ENCODE measurements around the gene PCDHGA11. TPM values are rescaled to one million over a fixed set of nuclear protein-coding genes. Genes with fewer than 3 reads are reported as not detected.
"Not testable (repeated sequence)": the region's sequence is repeated elsewhere in the genome, so short reads cannot be mapped to it uniquely, and the experiment has no call there.

PCDHGA11 gene
- 21.7 and 25.3 TPM in 2 replicates for total RNA-seq (2014; rRNA removed; shearing (Covaris generic))
- 15.3 and 18.1 TPM in 2 replicates for polyA plus RNA-seq (2016; fragmentation: Nextera tagmentation; extraction: Ambion mirVana)

GRCh38 chr5:141420855-141421488 lies at the start of gene PCDHGA11:
PCDHGA11 (plus strand) TSS chr5:141421051; CDS start chr5:141421228, 177 bp downstream.
- peak within 1 kb of the TSS; percentile 65 for H3K27ac ChIP-seq
- peak within 1 kb of the TSS; percentile 79 for H3K4me2 ChIP-seq (ENCODE audit: unreplicated experiment)
- peak; percentile 88 for DNase-seq
- H3K4me3 ChIP-seq: peak within 1 kb of the TSS; percentile 80
- peak within 1 kb of the TSS; percentile 77 for H3K9ac ChIP-seq
- no peaks in the 10 kb centered on the region for H3K27me3 ChIP-seq (replicated peaks; ENCODE audit: insufficient read depth)
- in situ Hi-C loops (cut with MboI): no loop called here
- H3K4me1 ChIP-seq (ENCODE audit: insufficient read depth): peaks cover 20% of the 10 kb centered on the region; the same call in 1 of the 2 replicates
- H3F3A ChIP-seq (ENCODE audit: insufficient read depth): peaks cover 27% of the 10 kb centered on the region
- no peaks in the 10 kb centered on the region for H4K20me1 ChIP-seq (ENCODE audit: insufficient read depth)
- H3K9me3 ChIP-seq (ENCODE audit: low read depth): no peaks in the 10 kb centered on the region
- peaks cover 53% of the 10 kb centered on the region for H3K79me2 ChIP-seq (ENCODE audit: insufficient read depth)
- H2AFZ ChIP-seq: peak within 1 kb of the TSS; percentile 80
- 0 out of 2 replicates have a peak, but pooled peaks cover 3% of the 10 kb centered on the region for H3K36me3 ChIP-seq (ENCODE audit: low read depth)
- H3K9me2 ChIP-seq (ENCODE audit: insufficient read depth): no peaks in the 10 kb centered on the region
- TF ChIP-seq EZH2 (IDR thresholded peaks at IDR 0.05; ENCODE audit: insufficient read depth, poor library complexity, severe bottlenecking) (no peak), EZH2phosphoT487 (IDR thresholded peaks at IDR 0.05; ENCODE audit: insufficient read depth, low read depth) (no peak)
- WGBS, 2 experiments (ENCODE audit: low coverage in 1 of 2, low lambda C conversion rate in 2 of 2, missing lambda C conversion rate in 2 of 2): 11 to 14% methylated on average over 42 of the region's 42 CpGs

GRCh38 chr5:141371572-141372475 lies 49.0 kb upstream of the PCDHGA11 start:
- TF ChIP-seq EZH2 (IDR thresholded peaks at IDR 0.05; ENCODE audit: insufficient read depth, poor library complexity, severe bottlenecking): no peak
- TF ChIP-seq EZH2phosphoT487 (IDR thresholded peaks at IDR 0.05; ENCODE audit: insufficient read depth, low read depth): no peak
- no peaks in the 10 kb centered on the region for H3K9me2 ChIP-seq (ENCODE audit: insufficient read depth)

DNA sequence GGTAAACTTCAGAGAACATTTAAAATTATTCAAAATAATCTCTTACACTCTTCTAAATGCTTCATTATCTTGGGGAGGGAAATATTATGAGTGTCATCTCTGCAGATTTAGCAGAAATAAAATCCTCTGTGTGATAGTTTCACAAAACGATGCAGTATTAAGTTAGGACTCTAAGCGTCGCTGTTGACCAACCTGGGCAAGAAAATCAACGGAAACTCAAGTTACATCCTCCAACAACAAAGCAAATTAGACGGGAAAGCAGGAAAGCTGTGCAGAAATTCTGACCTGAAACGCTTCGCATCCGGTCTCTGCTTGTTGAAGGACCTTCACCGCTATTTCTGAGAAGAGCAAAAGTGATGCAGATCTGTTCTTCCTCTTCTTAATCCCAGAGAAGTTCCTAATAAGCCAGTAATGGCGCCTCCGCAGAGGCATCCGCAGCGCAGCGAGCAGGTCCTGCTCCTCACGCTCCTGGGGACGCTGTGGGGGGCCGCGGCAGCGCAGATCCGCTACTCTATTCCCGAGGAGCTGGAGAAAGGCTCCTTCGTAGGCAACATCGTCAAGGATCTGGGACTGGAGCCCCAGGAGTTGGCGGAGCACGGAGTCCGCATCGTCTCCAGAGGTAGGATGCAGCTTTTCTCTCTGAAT lies 47.1 kb upstream of the PCDHGA11 start, which contains the start of gene PCDHGA6:
PCDHGA6 (plus strand) TSS at position 219 of the 645 bp plus-strand sequence; CDS start at position 412, 193 bp downstream.
- Histone ChIP-seq H3K4me1 (ENCODE audit: insufficient read depth) (no peaks in the 10 kb centered on the region), H3K36me3 (ENCODE audit: low read depth) (no peaks in the 10 kb centered on the region), H3K9me3 (ENCODE audit: low read depth) (no peaks in the 10 kb centered on the region), H3K27ac (peak within 1 kb of the TSS; percentile 44), H3K79me2 (ENCODE audit: insufficient read depth) (no peaks in the 10 kb centered on the region), H3K9ac (peak within 1 kb of the TSS; percentile 67), H2AFZ (peak within 1 kb of the TSS; percentile 92), H3F3A (ENCODE audit: insufficient read depth) (no peaks in the 10 kb centered on the region), H3K27me3 (replicated peaks; ENCODE audit: insufficient read depth) (no peaks in the 10 kb centered on the region), H3K4me2 (ENCODE audit: unreplicated experiment) (peak within 1 kb of the TSS; percentile 80), H3K9me2 (ENCODE audit: insufficient read depth) (no peaks in the 10 kb centered on the region), H4K20me1 (ENCODE audit: insufficient read depth) (no peaks in the 10 kb centered on the region), H3K4me3 (peak within 1 kb of the TSS; percentile 77)
- peak; percentile 64 for DNase-seq
- in situ Hi-C loops (cut with MboI): no loop called here
- WGBS, 2 experiments (ENCODE audit: low coverage in 1 of 2, low lambda C conversion rate in 2 of 2, missing lambda C conversion rate in 2 of 2): 13 to 20% methylated on average over 27 of the region's 27 CpGs
- TF ChIP-seq EZH2phosphoT487 (IDR thresholded peaks at IDR 0.05; ENCODE audit: insufficient read depth, low read depth) (no peak), EZH2 (IDR thresholded peaks at IDR 0.05; ENCODE audit: insufficient read depth, poor library complexity, severe bottlenecking) (no peak)

More at GRCh38 chr5:141371572-141372475, 49.0 kb upstream of the PCDHGA11 start:
- WGBS, 2 experiments (ENCODE audit: low coverage in 1 of 2, low lambda C conversion rate in 2 of 2, missing lambda C conversion rate in 2 of 2): 49 to 52% methylated on average over 59 to 68 of the region's 69 CpGs
- Histone ChIP-seq H3K4me2 (ENCODE audit: unreplicated experiment) (no peak overlapping the region), H3K79me2 (ENCODE audit: insufficient read depth) (no peaks in the 10 kb centered on the region), H3K27ac (no peak overlapping the region), H3K4me3 (no peak overlapping the region), H3K9ac (no peak overlapping the region), H3K9me3 (ENCODE audit: low read depth) (no peaks in the 10 kb centered on the region), H3F3A (ENCODE audit: insufficient read depth) (no peaks in the 10 kb centered on the region), H3K4me1 (ENCODE audit: insufficient read depth) (no peaks in the 10 kb centered on the region), H3K36me3 (ENCODE audit: low read depth) (no peaks in the 10 kb centered on the region), H3K27me3 (replicated peaks; ENCODE audit: insufficient read depth) (no peaks in the 10 kb centered on the region), H4K20me1 (ENCODE audit: insufficient read depth) (no peaks in the 10 kb centered on the region), H2AFZ (no peak overlapping the region)
- in situ Hi-C loops (cut with MboI): no loop called here
- no peak for DNase-seq

GRCh38 chr5:141374627-141375026 lies 46.2 kb upstream of the PCDHGA11 start:
- 53 to 61% methylated on average over 14 of the region's 14 CpGs for WGBS, 2 experiments (ENCODE audit: low coverage in 1 of 2, low lambda C conversion rate in 2 of 2, missing lambda C conversion rate in 2 of 2)
- H3K9ac ChIP-seq: no peak overlapping the region
- peak overlapping the region; percentile 77 for H3K4me3 ChIP-seq
- peak overlapping the region; percentile 92 for H2AFZ ChIP-seq
- in situ Hi-C loops (cut with MboI): no loop called here
- H4K20me1 ChIP-seq (ENCODE audit: insufficient read depth): no peaks in the 10 kb centered on the region
- no peaks in the 10 kb centered on the region for H3K36me3 ChIP-seq (ENCODE audit: low read depth)
- H3F3A ChIP-seq (ENCODE audit: insufficient read depth): no peaks in the 10 kb centered on the region
- H3K79me2 ChIP-seq (ENCODE audit: insufficient read depth): no peaks in the 10 kb centered on the region
- no peaks in the 10 kb centered on the region for H3K4me1 ChIP-seq (ENCODE audit: insufficient read depth)
- no peak for TF ChIP-seq EZH2 (IDR thresholded peaks at IDR 0.05; ENCODE audit: insufficient read depth, poor library complexity, severe bottlenecking)
- TF ChIP-seq EZH2phosphoT487 (IDR thresholded peaks at IDR 0.05; ENCODE audit: insufficient read depth, low read depth): no peak
- no peak overlapping the region for H3K27ac ChIP-seq
- H3K9me2 ChIP-seq (ENCODE audit: insufficient read depth): no peaks in the 10 kb centered on the region
- H3K27me3 ChIP-seq (replicated peaks; ENCODE audit: insufficient read depth): no peaks in the 10 kb centered on the region
- DNase-seq: no peak
- peak overlapping the region; percentile 80 for H3K4me2 ChIP-seq (ENCODE audit: unreplicated experiment)
- H3K9me3 ChIP-seq (ENCODE audit: low read depth): no peaks in the 10 kb centered on the region

GRCh38 chr5:141375444-141376155 lies 45.3 kb upstream of the PCDHGA11 start:
- H3K4me3 ChIP-seq; H3K4me2 ChIP-seq (ENCODE audit: unreplicated experiment); in situ Hi-C loops (cut with MboI); H4K20me1 ChIP-seq (ENCODE audit: insufficient read depth); H3K4me1 ChIP-seq (ENCODE audit: insufficient read depth); DNase-seq; H3K79me2 ChIP-seq (ENCODE audit: insufficient read depth); H3K27ac ChIP-seq; H2AFZ ChIP-seq; H3F3A ChIP-seq (ENCODE audit: insufficient read depth); H3K9ac ChIP-seq; H3K9me2 ChIP-seq (ENCODE audit: insufficient read depth); H3K9me3 ChIP-seq (ENCODE audit: low read depth); H3K36me3 ChIP-seq (ENCODE audit: low read depth); H3K27me3 ChIP-seq (replicated peaks; ENCODE audit: insufficient read depth): not testable (repeated sequence)
- WGBS, 2 experiments (ENCODE audit: low coverage in 1 of 2, low lambda C conversion rate in 2 of 2, missing lambda C conversion rate in 2 of 2): 53 to 66% methylated on average over 32 to 34 of the region's 48 CpGs

All from GM23248 (cell line).